Activated T-helper 1 cell treated with anti-CD3 and anti-CD28 coated beads, Interleukin-12 subunit alpha, Interleukin-12 subunit beta, Interleukin-2, Interleukin-4 antibody, amounts not matched to agents 30 ng/mL and 10 ng/mL and 1 ng/mL, durations not matched to agents 14 hours and 24 hours and 36 hours (primary cell): Measurements from ENCODE around the gene CRB2. TPM values are rescaled to one million over a fixed set of nuclear protein-coding genes. Genes with fewer than 3 reads are reported as not detected.
"Not testable (repeated sequence)": the region's sequence is repeated elsewhere in the genome, so short reads cannot be mapped to it uniquely, and the experiment has no call there.

Experiments used
- DNase-seq: peaks from one replicate; pipeline ENCODE4 v3.0.0; 2021; ENCODE audit warnings: low spot score
- H3K27ac Mint-ChIP-seq: one replicate; pipeline ENCODE4 v1.8.0; 2021; ENCODE audit warnings: mild to moderate bottlenecking, mixed read lengths
- H3K27me3 Mint-ChIP-seq: one replicate; pipeline ENCODE4 v1.8.0; 2022; ENCODE audit warnings: mild to moderate bottlenecking, moderate library complexity, mixed read lengths; ENCODE audit not compliant: insufficient read depth
- H3K36me3 Mint-ChIP-seq: one replicate; pipeline ENCODE4 v1.8.0; 2021; ENCODE audit warnings: low read depth, mixed read lengths
- H3K4me1 Mint-ChIP-seq: one replicate; pipeline ENCODE4 v1.8.0; 2021; ENCODE audit warnings: low read depth, mixed read lengths
- H3K4me3 Mint-ChIP-seq: one replicate; pipeline ENCODE4 v1.8.0; 2021; ENCODE audit warnings: mild to moderate bottlenecking, moderate library complexity, mixed read lengths
- H3K9me3 Mint-ChIP-seq: one replicate; pipeline ENCODE4 v1.8.0; 2021; ENCODE audit warnings: mixed read lengths
- intact Hi-C: fragments of 100-400 bp; cut with micrococcal nuclease; formaldehyde crosslinking; loops from one replicate; pipeline ENCODE4 v1.15.1; 2024
- total RNA-seq: library from RNA; stranded (reverse); gene quantifications from 2 replicates; pipeline ENCODE4 v1.2.3, GENCODE V29; 2022

The CRB2 gene
- total RNA-seq, 1 donor from 2014 or later: not detected

DNA sequence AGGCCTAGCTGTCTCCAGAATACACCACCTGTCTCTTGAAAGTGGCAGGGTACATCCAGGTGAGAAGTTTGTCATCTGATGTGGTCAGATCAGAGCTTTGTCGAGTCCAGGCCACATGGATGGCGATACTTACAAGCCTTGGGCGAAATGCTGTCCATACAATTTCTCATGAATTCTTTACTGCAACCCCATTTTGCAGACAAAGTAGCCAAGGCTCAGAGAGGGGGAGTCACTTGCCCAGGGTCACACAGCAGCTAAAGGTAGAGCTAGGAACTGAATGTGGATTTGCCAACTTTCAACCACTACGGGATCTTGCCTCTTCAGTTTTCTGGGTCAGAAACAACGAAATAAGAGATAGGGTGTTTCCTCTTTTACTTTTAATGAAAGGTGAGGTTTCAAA, 35.2 kb downstream of the CRB2 start:
- Mint-ChIP-seq H3K4me1 (no peaks in the 10 kb centered on the region), H3K27ac (no peak overlapping the region), H3K27me3 (no peaks in the 10 kb centered on the region), H3K9me3 (no peaks in the 10 kb centered on the region), H3K36me3 (no peaks in the 10 kb centered on the region), H3K4me3 (no peak overlapping the region)
- intact Hi-C loops: no loop called here
- DNase-seq: no peak

- H3K27ac Mint-ChIP-seq: no peak overlapping the region
- intact Hi-C loops: no loop called here
- H3K4me1 Mint-ChIP-seq: no peaks in the 10 kb centered on the region
- no peaks in the 10 kb centered on the region for H3K9me3 Mint-ChIP-seq
- no peaks in the 10 kb centered on the region for H3K27me3 Mint-ChIP-seq
- DNase-seq: no peak
- H3K36me3 Mint-ChIP-seq: no peaks in the 10 kb centered on the region
- no peak overlapping the region for H3K4me3 Mint-ChIP-seq
These were observed 35.9 kb downstream of the CRB2 start for GRCh38 chr9:123391946-123392345.

- Mint-ChIP-seq H3K4me1 (no peaks in the 10 kb centered on the region), H3K36me3 (no peaks in the 10 kb centered on the region), H3K27me3 (no peaks in the 10 kb centered on the region), H3K9me3 (no peaks in the 10 kb centered on the region), H3K4me3 (no peak overlapping the region), H3K27ac (no peak overlapping the region)
- intact Hi-C loops: no loop called here
- DNase-seq: no peak
These were observed 36.8 kb downstream of the CRB2 start for GRCh38 chr9:123392802-123393201.

GRCh38 chr9:123394291-123395235, 38.6 kb downstream of the CRB2 start:
- Mint-ChIP-seq H3K27me3 (no peaks in the 10 kb centered on the region), H3K36me3 (no peaks in the 10 kb centered on the region), H3K4me1 (no peaks in the 10 kb centered on the region), H3K27ac (no peak overlapping the region), H3K9me3 (no peaks in the 10 kb centered on the region), H3K4me3 (no peak overlapping the region)
- no peak for DNase-seq
- intact Hi-C loops: no loop called here

DNA sequence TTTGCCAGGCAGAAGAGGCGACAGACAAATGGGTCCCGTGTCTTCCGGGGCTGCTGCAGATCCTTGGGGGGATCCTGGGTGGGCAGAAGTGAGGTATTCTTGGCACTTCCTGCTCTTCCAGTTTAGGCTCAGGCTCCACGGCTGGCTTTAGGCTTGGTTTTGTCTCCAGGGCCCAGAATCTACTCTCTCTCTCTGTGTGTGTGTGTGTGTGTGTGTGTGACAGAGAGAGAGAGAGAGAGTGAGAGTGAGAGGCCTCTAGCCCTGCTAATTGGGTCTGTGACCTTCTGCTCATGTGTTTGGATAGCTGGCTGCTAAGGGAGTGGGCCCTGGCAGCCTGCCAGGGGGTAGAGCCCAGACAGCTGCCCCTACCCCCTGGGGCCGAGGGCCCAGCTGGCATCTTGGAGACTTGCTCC, 39.3 kb downstream of the CRB2 start:
- intact Hi-C loops: no loop called here
- Mint-ChIP-seq H3K36me3 (no peaks in the 10 kb centered on the region), H3K4me1 (no peaks in the 10 kb centered on the region), H3K9me3 (no peaks in the 10 kb centered on the region), H3K4me3 (no peak overlapping the region), H3K27ac (no peak overlapping the region), H3K27me3 (no peaks in the 10 kb centered on the region)
- DNase-seq: no peak

DNA sequence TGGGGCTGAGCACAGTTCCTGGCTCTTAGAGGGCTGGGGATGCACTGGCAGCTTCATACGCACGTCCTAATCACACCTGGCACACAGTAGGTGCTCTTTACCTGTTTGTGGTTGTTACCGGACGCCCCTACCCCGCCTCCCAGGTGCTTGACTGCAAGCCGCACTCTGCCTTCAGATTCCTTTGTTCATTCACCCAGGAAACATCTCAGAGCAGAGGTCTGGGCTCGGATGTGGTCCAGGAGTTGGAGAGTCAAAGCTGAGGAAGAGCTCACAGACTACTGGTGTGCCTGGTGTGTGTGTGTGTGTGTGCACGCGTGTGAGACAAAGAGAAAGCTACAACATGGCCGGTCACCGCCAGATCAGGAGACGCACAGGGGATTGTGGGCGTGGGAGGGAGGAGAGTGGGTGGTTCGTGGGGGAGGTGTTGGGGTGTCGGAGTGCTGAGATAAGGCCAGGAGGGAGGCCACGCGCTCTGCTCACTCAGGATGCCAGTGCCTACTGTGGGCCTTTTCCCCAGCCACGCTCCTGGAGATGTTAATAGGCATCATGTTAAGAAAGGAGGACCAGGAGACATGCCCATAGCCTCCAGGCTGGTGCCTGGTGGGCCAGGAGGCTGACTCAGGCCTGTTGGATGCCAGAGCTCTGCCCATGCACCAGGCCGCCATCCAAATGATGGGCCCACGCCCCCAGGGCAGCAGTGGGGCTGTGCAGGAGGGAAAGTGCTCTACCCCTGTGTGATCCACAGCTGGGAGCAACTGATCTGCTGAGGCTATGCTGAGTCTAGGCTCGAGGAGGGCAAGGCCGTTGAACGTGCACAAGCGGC, 39.9 kb downstream of the CRB2 start:
- DNase-seq: no peak
- Mint-ChIP-seq H3K36me3 (no peaks in the 10 kb centered on the region), H3K27ac (no peak overlapping the region), H3K4me1 (no peaks in the 10 kb centered on the region), H3K9me3 (no peaks in the 10 kb centered on the region), H3K27me3 (no peaks in the 10 kb centered on the region), H3K4me3 (no peak overlapping the region)
- intact Hi-C loops: no loop called here

DNA sequence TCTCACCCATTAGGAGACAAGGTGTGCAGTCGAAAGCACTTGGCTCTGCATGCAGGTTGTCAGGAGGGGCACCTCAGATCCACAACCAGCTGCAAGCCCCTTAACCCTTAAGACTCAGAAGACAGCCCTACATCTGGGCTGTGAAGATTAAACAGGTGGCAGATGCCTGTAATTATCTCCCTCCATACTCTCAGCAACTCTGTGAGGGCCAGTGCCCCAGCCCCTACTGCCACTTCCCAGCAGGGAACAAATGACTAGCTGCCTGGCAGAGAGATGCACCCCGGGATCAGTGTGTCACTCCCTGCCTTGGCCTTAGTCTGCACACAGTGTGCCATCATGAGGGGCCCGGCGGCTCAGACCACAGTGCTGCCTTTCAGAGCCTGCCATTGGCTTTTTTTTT, 42.0 kb downstream of the CRB2 start:
- Mint-ChIP-seq H3K4me3 (no peak overlapping the region), H3K36me3 (no peaks in the 10 kb centered on the region)
- intact Hi-C loops: no loop called here

DNA sequence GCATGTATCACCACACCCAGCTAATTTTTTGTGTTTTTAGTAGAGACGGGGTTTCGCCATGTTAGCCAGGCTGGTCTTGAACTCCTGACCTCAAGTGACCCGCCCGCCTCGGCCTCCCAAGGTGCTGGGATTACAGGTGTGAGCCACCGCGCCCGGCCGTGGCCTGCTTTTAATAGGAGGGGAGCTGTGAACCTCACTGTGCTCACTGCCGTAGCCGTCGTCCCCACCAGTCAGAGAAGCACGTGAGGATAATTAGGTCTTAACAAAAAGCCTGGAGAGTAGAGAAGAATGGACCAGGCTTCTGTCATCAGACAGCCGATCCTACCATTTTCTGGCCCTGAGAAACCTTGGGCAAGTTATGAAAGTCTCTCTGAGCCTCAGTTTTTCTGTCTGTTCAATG, 42.9 kb downstream of the CRB2 start:
- H3K9me3 Mint-ChIP-seq, H3K36me3 Mint-ChIP-seq, H3K27me3 Mint-ChIP-seq, H3K27ac Mint-ChIP-seq, H3K4me1 Mint-ChIP-seq, intact Hi-C loops, H3K4me3 Mint-ChIP-seq, DNase-seq: not testable (repeated sequence)

More for the DNA sequence above, 42.0 kb downstream of the CRB2 start:
- Mint-ChIP-seq H3K27ac (no peak overlapping the region), H3K27me3 (no peaks in the 10 kb centered on the region), H3K9me3 (no peaks in the 10 kb centered on the region), H3K4me1 (no peaks in the 10 kb centered on the region)
- DNase-seq: no peak

- DNase-seq: no peak
- H3K36me3 Mint-ChIP-seq: no peaks in the 10 kb centered on the region
- no peaks in the 10 kb centered on the region for H3K9me3 Mint-ChIP-seq
- H3K4me1 Mint-ChIP-seq: no peaks in the 10 kb centered on the region
- no peak overlapping the region for H3K4me3 Mint-ChIP-seq
- intact Hi-C loops: loop anchor here (10.0 kb wide), 1 partner anchor 645 kb away; no protein-coding TSS in a partner anchor
- H3K27ac Mint-ChIP-seq: no peak overlapping the region
- H3K27me3 Mint-ChIP-seq: no peaks in the 10 kb centered on the region
These were observed 43.9 kb downstream of the CRB2 start for GRCh38 chr9:123399803-123400378.

DNA sequence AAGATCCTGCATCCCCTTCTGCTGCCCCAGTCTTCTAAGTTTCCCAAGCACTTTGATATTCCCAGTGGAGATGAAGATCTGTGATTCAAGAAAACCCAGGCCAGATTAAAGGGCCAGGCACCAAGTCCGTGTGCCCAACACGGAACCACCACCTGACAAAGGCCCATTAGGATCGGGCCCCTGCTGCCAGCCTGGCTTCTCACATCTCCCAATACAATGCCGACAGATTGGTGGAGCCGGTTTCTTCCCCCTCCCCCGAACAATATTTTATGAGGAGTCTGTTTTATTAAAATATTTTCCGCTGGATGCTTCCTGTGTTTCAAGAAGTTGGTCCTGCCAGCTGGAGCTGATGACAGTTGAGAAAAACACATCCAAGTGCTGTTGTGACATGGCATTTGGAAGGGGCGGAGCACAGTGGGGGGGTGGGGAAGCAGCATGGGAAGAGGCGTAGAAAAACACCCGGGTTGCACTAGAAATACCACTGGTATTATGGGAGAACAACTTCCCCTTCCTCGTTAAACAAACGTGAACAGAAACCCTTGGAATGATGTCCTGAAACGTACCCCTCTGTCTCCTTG, 45.0 kb downstream of the CRB2 start:
- H3K27me3 Mint-ChIP-seq: no peaks in the 10 kb centered on the region
- intact Hi-C loops: loop anchor here (10.0 kb wide), 1 partner anchor 644 kb away; no protein-coding TSS in a partner anchor
- H3K4me1 Mint-ChIP-seq: no peaks in the 10 kb centered on the region
- no peaks in the 10 kb centered on the region for H3K9me3 Mint-ChIP-seq
- DNase-seq: no peak
- no peak overlapping the region for H3K4me3 Mint-ChIP-seq
- H3K27ac Mint-ChIP-seq: no peak overlapping the region
- H3K36me3 Mint-ChIP-seq: no peaks in the 10 kb centered on the region

DNA sequence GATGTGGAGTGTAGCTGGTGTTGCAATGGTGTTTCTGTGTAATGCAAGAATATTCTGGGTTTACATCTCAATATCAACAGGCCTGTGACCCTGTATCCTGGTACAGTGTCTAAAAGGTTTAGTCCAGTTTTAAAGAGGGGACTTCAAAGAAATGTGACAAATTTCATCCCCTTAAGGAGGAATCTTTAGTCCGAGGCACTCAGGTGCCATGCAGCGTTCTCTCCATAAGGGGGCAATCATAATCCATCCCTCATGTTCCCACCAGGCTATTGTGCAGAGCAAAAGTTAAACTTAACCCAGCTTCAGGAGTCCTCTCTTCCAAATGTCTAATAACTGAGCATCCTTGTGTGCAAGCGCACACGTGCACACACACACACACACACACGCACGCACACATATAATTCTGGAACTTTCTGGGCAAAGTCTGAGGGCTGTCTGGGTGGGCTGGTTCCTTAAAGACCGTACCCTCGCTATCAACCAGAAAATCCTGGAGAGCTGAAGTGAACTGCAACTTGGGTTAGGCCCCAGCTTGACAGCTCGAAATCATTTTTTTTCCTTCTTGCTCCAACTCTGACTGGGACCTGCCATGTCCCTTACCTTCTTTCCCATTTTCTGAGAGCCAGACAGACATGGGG, 46.0 kb downstream of the CRB2 start:
- intact Hi-C loops: loop anchor here (10.0 kb wide), 1 partner anchor 643 kb away; no protein-coding TSS in a partner anchor
- Mint-ChIP-seq H3K9me3 (no peaks in the 10 kb centered on the region), H3K4me1 (no peaks in the 10 kb centered on the region), H3K27me3 (no peaks in the 10 kb centered on the region), H3K27ac (no peak overlapping the region), H3K4me3 (no peak overlapping the region), H3K36me3 (no peaks in the 10 kb centered on the region)
- DNase-seq: no peak

DNA sequence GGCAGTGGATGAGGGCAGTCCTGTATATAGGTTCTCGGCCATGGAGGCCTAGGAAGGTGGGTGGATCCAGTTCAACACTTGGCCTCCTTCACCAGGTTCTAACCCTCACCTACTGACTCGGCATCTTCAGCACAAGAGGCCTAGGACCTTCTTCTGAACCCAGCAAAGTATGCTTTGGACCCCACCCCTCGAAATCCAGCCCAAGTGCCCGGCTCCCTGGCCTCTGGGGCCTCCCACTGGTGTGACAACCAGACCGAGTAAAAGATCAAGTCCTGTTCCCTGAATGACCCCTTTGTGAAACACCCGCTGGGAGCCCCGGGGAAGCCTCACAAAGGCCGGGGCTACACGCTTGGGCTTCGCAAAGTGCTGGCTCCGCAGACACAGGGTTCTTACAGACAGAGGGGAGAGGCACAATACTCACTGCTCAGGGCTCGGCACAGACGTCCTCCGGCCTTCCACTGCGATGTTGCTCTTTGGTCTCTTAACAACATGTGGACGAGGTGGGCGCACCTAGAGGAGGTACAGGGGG, 47.0 kb downstream of the CRB2 start:
- Mint-ChIP-seq H3K4me1 (no peaks in the 10 kb centered on the region), H3K36me3 (no peaks in the 10 kb centered on the region), H3K4me3 (no peak overlapping the region), H3K27ac (no peak overlapping the region), H3K27me3 (no peaks in the 10 kb centered on the region), H3K9me3 (no peaks in the 10 kb centered on the region)
- no peak for DNase-seq
- intact Hi-C loops: loop anchor here (10.0 kb wide), 1 partner anchor 642 kb away; no protein-coding TSS in a partner anchor
